Parathyroid adenoma (tissue), 2 donors: ENCODE data around the gene EFCAB6.

Experiments
- H2AFZ ChIP-seq: fragments of 300-600 bp; sonication (generic); one replicate; pipeline ENCODE4 v1.7.0; 2017; ENCODE audit warnings: antibody characterized with exemption, mild to moderate bottlenecking
- H3K27ac ChIP-seq: fragments of 300-600 bp; sonication (generic); one replicate; pipeline ENCODE4 v1.7.0; 2017
- H3K27me3 ChIP-seq: fragments of 300-600 bp; sonication (generic); one replicate; pipeline ENCODE4 v1.7.0; 2017; ENCODE audit warnings: low read length; ENCODE audit not compliant: control insufficient read depth, insufficient read depth
- H3K36me3 ChIP-seq: fragments of 300-600 bp; sonication (generic); one replicate; pipeline ENCODE4 v1.7.0; 2017; ENCODE audit warnings: low read length; ENCODE audit not compliant: control insufficient read depth, insufficient read depth
- H3K4me1 ChIP-seq: fragments of 300-600 bp; sonication (generic); one replicate; pipeline ENCODE4 v1.7.0; 2017; ENCODE audit warnings: control low read depth
- H3K4me2 ChIP-seq: fragments of 300-600 bp; sonication (generic); one replicate; pipeline ENCODE4 v1.7.0; 2017; ENCODE audit warnings: low read length
- H3K4me3 ChIP-seq: fragments of 300-600 bp; sonication (generic); one replicate; pipeline ENCODE4 v1.7.0; 2017; ENCODE audit warnings: low read depth, low read length
- H3K79me2 ChIP-seq: fragments of 300-600 bp; sonication (generic); one replicate; pipeline ENCODE4 v1.7.0; 2017; ENCODE audit warnings: control low read depth
- H3K9ac ChIP-seq: fragments of 300-600 bp; sonication (generic); one replicate; pipeline ENCODE4 v1.7.0; 2017; ENCODE audit warnings: mild to moderate bottlenecking
- H3K9me3 ChIP-seq: fragments of 300-600 bp; sonication (generic); one replicate; pipeline ENCODE4 v1.7.0; 2017; ENCODE audit warnings: low read length; ENCODE audit not compliant: control insufficient read depth
- TF ChIP-seq, protein P1 (sequence below): fragments of 300-600 bp; sonication (generic); IDR thresholded peaks from one replicate; pipeline ENCODE4 v1.7.0; 2017; ENCODE audit warnings: antibody characterized with exemption, mild to moderate bottlenecking
- donor health status: primary hyperparathyroidism.

Gene EFCAB6

GRCh38 chr22:43544289-43544673 lies 267.8 kb downstream of the EFCAB6 start:
- H3K9ac ChIP-seq, result no peak overlapping the region
- no peaks in the 10 kb centered on the region for H3K36me3 ChIP-seq
- H3K4me1 ChIP-seq, result no peaks in the 10 kb centered on the region
- H2AFZ ChIP-seq, result no peak overlapping the region
- no peaks in the 10 kb centered on the region for H3K9me3 ChIP-seq
- no peaks in the 10 kb centered on the region for H3K27me3 ChIP-seq
- H3K4me2 ChIP-seq, result no peak overlapping the region
- H3K27ac ChIP-seq, result no peak overlapping the region
- no peak overlapping the region for H3K4me3 ChIP-seq
- no peaks in the 10 kb centered on the region for H3K79me2 ChIP-seq
- TF ChIP-seq, protein P1, sequence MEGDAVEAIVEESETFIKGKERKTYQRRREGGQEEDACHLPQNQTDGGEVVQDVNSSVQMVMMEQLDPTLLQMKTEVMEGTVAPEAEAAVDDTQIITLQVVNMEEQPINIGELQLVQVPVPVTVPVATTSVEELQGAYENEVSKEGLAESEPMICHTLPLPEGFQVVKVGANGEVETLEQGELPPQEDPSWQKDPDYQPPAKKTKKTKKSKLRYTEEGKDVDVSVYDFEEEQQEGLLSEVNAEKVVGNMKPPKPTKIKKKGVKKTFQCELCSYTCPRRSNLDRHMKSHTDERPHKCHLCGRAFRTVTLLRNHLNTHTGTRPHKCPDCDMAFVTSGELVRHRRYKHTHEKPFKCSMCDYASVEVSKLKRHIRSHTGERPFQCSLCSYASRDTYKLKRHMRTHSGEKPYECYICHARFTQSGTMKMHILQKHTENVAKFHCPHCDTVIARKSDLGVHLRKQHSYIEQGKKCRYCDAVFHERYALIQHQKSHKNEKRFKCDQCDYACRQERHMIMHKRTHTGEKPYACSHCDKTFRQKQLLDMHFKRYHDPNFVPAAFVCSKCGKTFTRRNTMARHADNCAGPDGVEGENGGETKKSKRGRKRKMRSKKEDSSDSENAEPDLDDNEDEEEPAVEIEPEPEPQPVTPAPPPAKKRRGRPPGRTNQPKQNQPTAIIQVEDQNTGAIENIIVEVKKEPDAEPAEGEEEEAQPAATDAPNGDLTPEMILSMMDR, result no peak

DNA sequence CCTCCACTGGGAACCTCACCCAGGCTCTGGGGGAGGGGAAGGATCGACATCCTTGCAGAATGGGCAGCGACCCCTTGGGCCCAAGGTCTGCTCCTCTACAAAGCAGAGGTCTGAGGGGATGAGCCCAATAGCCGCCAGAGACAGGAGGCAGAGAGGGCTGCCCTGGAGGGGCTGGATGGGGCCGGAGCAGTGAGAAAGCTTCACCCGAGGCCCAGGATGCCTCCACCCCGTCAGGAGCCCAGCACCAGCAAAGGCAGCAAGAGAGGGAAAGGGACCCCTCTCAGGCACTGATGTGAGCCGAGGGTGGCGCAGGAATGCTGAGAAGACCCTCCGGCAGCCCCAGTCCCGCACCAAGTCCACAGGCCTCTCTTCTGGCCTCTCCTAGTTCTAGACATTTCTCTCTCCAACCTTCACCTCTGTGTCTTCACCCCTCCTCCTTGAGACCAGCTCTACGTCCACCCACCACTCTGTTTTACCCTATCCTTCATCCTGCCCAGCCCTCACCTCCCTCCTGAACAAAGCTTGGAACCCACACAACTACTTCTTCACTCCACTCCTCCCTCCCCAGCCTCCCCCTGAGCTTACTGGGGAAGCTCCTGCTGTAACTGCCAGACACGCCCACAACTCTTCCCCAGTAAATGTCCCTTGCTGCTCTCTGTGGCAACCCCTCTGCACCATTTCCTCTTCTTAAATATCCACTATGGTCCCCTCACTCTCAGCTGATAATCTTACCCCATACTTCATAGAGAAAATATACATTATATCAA lies 268.4 kb downstream of the EFCAB6 start:
- Histone ChIP-seq H3K4me2 (no peak overlapping the region), H3K4me3 (no peak overlapping the region), H2AFZ (no peak overlapping the region), H3K36me3 (no peaks in the 10 kb centered on the region), H3K4me1 (no peaks in the 10 kb centered on the region), H3K79me2 (no peaks in the 10 kb centered on the region), H3K9ac (no peak overlapping the region), H3K27me3 (no peaks in the 10 kb centered on the region), H3K9me3 (no peaks in the 10 kb centered on the region), H3K27ac (no peak overlapping the region)
- TF ChIP-seq, protein P1, result no peak

DNA sequence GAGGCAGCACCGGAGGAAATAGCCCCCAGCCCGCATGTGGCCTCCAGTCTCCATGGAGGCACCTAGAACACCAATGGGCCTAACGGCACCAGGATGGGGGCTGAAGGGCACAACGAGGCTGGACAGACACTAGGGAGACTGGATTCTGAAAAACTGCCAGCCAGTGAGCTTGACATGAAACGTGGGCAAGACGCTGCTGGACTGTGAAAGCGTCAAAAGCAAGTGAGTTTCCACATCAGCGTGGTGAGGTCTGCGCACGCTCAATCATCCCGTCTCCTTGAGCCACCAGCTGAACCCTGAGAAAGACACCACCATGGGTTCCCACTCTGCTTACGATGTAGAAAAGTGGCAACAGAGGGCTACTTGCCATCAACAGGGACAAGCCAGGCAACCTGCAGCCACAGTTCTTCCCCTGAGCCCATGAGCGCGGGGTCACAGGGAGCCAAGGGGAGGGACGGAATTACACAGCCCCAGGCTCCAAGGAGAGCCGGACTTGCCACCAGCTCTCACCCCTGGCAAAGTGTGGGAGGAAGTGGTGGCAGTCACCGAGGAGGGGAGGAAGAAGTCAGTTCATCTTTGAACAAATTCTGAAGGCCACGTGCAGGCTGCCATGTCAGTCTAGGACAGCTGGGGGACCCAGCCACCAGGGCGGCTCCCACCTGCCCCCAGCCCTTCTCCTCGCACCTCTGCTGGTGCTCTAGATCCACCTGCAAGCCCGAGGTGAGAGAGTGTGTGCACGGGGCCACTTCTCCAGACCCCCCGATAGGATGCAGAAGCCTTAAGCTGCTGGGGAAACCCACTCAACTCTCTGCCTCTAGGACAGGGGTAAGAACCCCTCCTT lies 269.2 kb downstream of the EFCAB6 start:
- Histone ChIP-seq H3K9me3 (no peaks in the 10 kb centered on the region), H3K36me3 (no peaks in the 10 kb centered on the region), H2AFZ (no peak overlapping the region), H3K4me1 (no peaks in the 10 kb centered on the region), H3K27ac (no peak overlapping the region), H3K79me2 (no peaks in the 10 kb centered on the region), H3K27me3 (no peaks in the 10 kb centered on the region), H3K4me2 (no peak overlapping the region), H3K4me3 (no peak overlapping the region), H3K9ac (no peak overlapping the region)
- TF ChIP-seq, protein P1, result no peak

- Histone ChIP-seq H2AFZ (no peak overlapping the region), H3K9me3 (no peaks in the 10 kb centered on the region), H3K27ac (no peak overlapping the region), H3K4me3 (no peak overlapping the region), H3K36me3 (no peaks in the 10 kb centered on the region), H3K4me1 (no peaks in the 10 kb centered on the region), H3K79me2 (no peaks in the 10 kb centered on the region), H3K9ac (no peak overlapping the region), H3K27me3 (no peaks in the 10 kb centered on the region), H3K4me2 (no peak overlapping the region)
- TF ChIP-seq, protein P1, result no peak
These were observed 270.4 kb downstream of the EFCAB6 start for GRCh38 chr22:43541462-43542407.
